ENCODE measurements around the gene CDK6.

The CDK6 gene

DNA sequence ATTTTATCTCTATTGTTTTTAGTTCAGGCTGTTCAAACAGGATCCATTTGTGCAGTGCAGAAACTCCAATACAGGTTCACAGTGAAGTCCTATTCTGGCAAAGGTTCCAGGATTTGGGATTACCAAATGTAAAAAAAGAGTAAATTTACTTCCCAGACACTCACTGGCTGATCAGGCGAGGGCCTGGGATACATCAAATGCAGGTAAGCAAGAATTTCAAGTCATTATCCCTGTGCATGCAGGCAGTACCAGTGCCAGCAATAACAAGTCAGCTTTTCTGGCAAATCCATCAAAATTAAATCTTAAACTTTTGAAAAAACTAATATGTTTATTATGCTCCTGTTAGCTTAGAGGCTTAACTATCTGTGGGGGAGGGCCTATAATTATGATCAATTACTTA is 6.3 kb downstream of the CDK6 start:
- no peaks in the 10 kb centered on the region for H3K9me3 Mint-ChIP-seq
- peak overlapping the region; percentile 94 for H3K27ac Mint-ChIP-seq
- H3K36me3 Mint-ChIP-seq (ENCODE audit: low read depth), result peaks cover 57% of the 10 kb centered on the region
- H3K4me1 Mint-ChIP-seq (ENCODE audit: low read depth), result peaks cover 66% of the 10 kb centered on the region
- H3K27me3 Mint-ChIP-seq (ENCODE audit: low read depth), result no peaks in the 10 kb centered on the region
- peak overlapping the region; percentile 98 for H3K4me3 Mint-ChIP-seq
- DNase-seq (ENCODE audit: low spot score), result no peak

DNA sequence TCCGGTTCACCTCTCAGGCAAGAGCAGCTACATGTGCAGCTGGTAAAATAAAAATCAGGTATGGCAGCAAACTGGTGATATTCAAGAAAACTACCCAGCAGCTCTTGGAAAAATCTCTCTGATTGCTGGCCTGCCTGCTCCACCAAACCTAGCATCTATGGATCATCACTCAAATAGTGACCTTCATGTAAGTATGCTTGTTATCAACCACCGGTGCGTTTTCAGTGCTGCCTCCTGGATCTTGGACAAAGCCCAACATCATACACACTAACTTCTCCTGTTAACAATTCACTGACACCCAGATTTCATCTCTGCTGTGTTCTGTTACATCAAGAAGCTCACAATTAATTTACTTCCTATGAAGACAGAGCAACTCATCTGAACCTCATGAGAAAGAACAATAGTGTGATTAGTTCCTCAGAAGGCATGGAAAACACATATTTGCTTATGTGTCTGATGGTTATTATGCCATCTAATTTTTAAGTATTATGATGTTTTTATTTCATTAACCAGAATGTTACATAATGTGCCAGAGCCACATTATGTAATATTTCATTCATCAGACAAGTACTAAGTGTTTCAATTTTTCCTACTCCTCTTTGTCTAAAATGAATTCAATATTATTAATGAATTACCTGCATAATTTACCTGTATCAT is 8.8 kb downstream of the CDK6 start:
- Mint-ChIP-seq H3K27me3 (ENCODE audit: low read depth) (no peaks in the 10 kb centered on the region), H3K27ac (peak overlapping the region; percentile 36), H3K4me3 (peak overlapping the region; percentile 58), H3K4me1 (ENCODE audit: low read depth) (peaks cover 87% of the 10 kb centered on the region), H3K9me3 (no peaks in the 10 kb centered on the region), H3K36me3 (ENCODE audit: low read depth) (peaks cover 57% of the 10 kb centered on the region)
- DNase-seq (ENCODE audit: low spot score), result no peak

DNA sequence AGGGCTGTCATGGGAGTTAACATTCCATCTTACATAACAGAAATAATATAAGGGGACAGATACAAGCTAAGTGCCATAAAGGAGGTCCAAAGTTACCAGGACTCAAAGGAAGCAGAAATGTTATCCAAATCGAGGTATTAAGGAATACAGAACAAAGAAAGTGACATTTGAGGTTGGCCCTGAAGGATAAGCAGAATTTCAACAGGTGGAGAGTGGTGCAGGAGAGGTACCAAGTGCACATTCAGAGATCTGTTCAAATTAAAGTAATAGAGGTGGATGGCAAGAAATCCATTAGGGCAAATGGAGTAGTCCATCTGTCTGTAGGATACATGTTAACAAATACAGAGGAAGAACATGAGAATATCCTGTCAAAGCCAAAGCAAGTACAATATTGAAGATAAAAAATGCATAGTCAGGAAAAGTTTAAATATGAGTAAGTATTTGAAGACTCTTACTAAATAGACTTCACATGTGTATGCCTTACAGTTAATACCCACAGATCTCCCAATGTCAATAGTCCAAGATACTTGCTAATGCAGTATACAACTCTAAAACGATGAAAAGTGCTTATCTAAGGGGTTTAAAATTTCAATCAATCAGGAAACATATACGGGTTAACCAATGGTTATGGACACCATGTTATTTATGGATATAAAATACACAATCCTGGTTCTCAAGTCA is 10.0 kb downstream of the CDK6 start:
- Mint-ChIP-seq H3K27ac (peak overlapping the region; percentile 54), H3K4me3 (peak overlapping the region; percentile 58), H3K4me1 (ENCODE audit: low read depth) (peaks cover 79% of the 10 kb centered on the region), H3K27me3 (ENCODE audit: low read depth) (no peaks in the 10 kb centered on the region), H3K9me3 (no peaks in the 10 kb centered on the region), H3K36me3 (ENCODE audit: low read depth) (peaks cover 50% of the 10 kb centered on the region)
- no peak for DNase-seq (ENCODE audit: low spot score)

DNA sequence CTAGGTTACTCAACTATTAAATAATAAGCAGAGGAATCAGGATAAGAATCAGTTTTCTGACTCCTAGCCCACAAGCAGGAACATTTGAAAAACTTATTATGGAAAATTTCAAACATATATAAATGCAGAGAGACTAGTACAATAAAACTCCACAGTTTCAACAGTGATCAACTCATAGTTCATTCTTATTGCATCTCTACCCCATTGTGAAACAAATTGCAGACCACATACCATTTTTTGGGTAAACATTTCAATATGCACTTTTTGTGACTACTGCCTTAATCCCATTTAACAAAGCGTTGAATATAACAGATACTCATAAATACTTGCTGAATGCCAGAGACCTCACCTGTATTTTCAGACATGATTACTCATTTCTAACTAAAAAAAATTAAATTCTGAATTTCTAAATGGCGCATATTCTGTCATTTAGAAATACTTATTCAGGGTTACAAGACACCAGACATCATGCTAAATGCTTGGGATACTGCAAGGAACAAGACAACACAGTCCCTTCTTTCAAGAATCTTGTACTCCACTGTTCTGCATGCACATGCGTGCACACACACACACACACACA is 11.4 kb downstream of the CDK6 start:
- Mint-ChIP-seq H3K4me3 (peak overlapping the region; percentile 50), H3K27me3 (ENCODE audit: low read depth) (no peaks in the 10 kb centered on the region), H3K4me1 (ENCODE audit: low read depth) (peaks cover 73% of the 10 kb centered on the region), H3K9me3 (peaks cover 4% of the 10 kb centered on the region), H3K36me3 (ENCODE audit: low read depth) (peaks cover 50% of the 10 kb centered on the region), H3K27ac (peak overlapping the region; percentile 57)
- no peak for DNase-seq (ENCODE audit: low spot score)

DNA sequence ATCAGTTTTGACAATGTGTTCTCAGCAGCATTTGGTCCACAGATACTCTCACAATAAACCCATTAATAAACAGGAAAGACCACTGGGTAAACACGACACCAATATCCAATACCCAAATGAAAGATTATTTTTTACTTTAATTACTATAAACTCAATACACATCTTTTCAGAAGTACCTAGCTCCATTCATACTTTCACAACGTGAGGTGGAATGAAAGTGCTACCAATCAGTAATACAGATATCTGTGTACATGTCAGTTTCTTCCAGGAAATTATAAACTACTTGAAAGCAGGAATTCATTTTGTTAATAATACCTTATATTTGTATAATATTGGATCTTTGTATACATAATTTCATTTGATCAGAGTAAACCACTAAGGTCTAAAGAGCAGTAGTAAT is 11.9 kb downstream of the CDK6 start:
- peak overlapping the region; percentile 78 for H3K27ac Mint-ChIP-seq
- peak overlapping the region; percentile 50 for H3K4me3 Mint-ChIP-seq

DNA sequence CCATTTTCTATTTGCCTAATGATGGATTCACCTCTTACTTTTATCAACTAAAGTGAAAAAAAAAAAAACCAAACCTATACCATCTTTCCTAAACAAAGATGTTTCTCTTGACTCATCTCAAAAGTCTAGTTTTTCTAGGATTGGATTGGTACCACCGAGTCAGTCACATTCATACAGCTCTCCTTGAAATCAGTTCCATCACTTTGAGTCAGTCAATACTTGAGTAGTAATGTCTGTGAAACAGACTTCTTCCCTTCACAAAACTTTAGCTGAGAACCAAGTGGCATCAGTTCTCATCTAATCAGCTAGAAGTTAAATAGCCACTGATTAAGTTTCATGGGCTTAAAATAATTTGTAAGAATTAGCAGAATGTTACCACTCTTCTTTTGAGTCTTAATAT is 13.3 kb downstream of the CDK6 start:
- Mint-ChIP-seq H3K27ac (peak overlapping the region; percentile 2), H3K4me1 (ENCODE audit: low read depth) (peaks cover 72% of the 10 kb centered on the region), H3K27me3 (ENCODE audit: low read depth) (no peaks in the 10 kb centered on the region), H3K9me3 (peaks cover 16% of the 10 kb centered on the region), H3K36me3 (ENCODE audit: low read depth) (peaks cover 62% of the 10 kb centered on the region), H3K4me3 (peak overlapping the region; percentile 23)
- no peak for DNase-seq (ENCODE audit: low spot score)

More for the DNA sequence above, 11.9 kb downstream of the CDK6 start:
- Mint-ChIP-seq H3K27me3 (ENCODE audit: low read depth) (no peaks in the 10 kb centered on the region), H3K36me3 (ENCODE audit: low read depth) (peaks cover 52% of the 10 kb centered on the region), H3K4me1 (ENCODE audit: low read depth) (peaks cover 73% of the 10 kb centered on the region), H3K9me3 (peaks cover 10% of the 10 kb centered on the region)
- no peak for DNase-seq (ENCODE audit: low spot score)

DNA sequence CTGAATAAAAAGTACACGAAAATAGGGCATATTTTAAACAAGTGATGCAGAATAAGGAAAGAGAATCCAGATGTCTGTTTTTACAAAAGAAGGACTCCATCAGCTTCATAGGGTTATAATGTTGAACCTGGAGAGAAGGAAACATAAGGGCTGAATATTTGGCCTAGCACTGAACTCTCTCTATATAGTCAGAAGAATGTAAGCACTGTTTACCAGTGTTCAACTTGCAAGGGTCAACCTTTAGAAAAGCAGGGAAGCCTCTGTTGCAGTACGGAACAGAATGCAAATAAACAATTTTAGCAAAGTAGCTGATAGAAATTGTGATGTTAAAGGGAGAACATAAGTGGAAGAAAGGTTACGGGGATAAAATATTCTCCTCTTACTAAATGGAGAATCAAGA is 16.2 kb downstream of the CDK6 start:
- no peak overlapping the region for H3K27ac Mint-ChIP-seq
- H3K9me3 Mint-ChIP-seq, result peaks cover 33% of the 10 kb centered on the region
- peak overlapping the region; percentile 13 for H3K4me3 Mint-ChIP-seq
- peaks cover 65% of the 10 kb centered on the region for H3K4me1 Mint-ChIP-seq (ENCODE audit: low read depth)
- no peak for DNase-seq (ENCODE audit: low spot score)
- no peaks in the 10 kb centered on the region for H3K27me3 Mint-ChIP-seq (ENCODE audit: low read depth)
- H3K36me3 Mint-ChIP-seq (ENCODE audit: low read depth), result peaks cover 72% of the 10 kb centered on the region

DNA sequence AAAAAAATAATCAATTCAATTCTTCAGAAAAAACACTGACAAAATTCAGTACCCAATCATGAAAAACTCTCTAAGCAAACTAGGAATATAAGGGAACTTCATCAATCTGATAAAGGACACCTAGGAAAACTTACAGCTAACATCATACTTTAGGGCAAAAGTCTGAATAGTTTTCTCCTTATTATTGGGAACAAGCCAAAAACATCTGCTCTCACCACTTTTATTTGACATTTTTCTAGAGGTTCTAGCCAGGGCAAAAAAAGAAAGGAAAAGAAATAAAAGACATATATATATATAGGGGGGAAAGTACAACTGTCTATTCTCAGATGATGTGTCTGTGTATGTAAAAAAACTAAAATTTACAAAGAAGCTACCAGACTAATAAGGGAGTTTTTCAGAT is 19.0 kb downstream of the CDK6 start:
- H3K27ac Mint-ChIP-seq, result no peak overlapping the region
- peaks cover 63% of the 10 kb centered on the region for H3K36me3 Mint-ChIP-seq (ENCODE audit: low read depth)

DNA sequence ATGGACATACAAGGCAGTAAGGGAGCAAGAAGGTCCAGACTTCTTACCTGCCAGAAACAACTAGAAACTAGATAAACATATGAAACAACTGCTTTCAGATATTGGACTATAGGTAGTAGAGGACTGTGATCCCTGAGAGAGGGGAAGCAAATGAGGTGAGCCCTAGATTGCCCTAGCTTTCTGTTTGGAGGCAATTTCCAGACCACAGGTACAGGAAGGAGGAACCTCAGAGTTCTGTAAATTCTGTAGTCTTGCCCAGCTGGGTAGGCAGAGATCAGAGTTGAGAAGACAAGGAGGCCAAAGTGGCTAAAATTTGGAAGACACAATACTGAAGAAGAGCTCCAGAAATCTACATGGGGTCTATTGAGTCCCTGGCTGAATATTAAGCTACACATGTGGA is 21.0 kb downstream of the CDK6 start:
- Mint-ChIP-seq H3K36me3 (ENCODE audit: low read depth) (peaks cover 59% of the 10 kb centered on the region), H3K27ac (peak overlapping the region; percentile 64), H3K4me1 (ENCODE audit: low read depth) (peaks cover 65% of the 10 kb centered on the region), H3K4me3 (peak overlapping the region; percentile 5), H3K27me3 (ENCODE audit: low read depth) (no peaks in the 10 kb centered on the region), H3K9me3 (peaks cover 33% of the 10 kb centered on the region)
- no peak for DNase-seq (ENCODE audit: low spot score)

More for the DNA sequence above, 19.0 kb downstream of the CDK6 start:
- peaks cover 62% of the 10 kb centered on the region for H3K4me1 Mint-ChIP-seq (ENCODE audit: low read depth)
- H3K9me3 Mint-ChIP-seq, result peaks cover 33% of the 10 kb centered on the region
- H3K27me3 Mint-ChIP-seq (ENCODE audit: low read depth), result no peaks in the 10 kb centered on the region
- DNase-seq (ENCODE audit: low spot score), result no peak
- H3K4me3 Mint-ChIP-seq, result no peak overlapping the region

DNA sequence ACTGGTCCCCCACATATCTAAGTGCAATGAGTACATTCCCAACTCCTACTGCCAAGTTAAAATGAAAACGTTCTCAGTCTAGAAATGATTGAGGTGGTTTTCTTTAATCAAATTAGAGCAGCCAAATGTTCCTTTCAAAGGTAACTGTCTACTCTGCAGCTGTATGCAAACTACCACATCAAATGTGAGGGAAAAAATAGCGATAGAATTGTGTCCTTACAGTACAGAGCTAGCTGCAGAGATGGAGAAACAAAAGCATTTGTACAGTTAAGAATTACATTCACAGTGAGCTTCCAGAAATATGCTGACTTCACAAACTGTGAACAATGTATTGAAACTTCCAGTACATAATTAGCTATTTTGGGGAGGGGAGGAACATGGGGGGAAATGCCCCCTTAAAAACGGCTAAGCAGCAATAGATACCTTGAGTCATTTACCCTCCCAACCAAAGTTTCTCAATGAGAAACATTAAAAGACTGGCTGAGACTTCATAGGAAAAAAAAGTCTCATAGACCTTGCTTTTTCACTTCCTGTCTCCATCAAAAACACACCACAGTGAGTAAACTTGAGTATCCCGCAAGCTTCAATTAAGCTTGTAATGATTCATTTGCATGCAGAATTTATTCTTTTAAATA is 22.9 kb downstream of the CDK6 start:
- DNase-seq (ENCODE audit: low spot score), result no peak
- Mint-ChIP-seq H3K4me3 (peak overlapping the region; percentile 77), H3K27ac (peak overlapping the region; percentile 90), H3K9me3 (peaks cover 17% of the 10 kb centered on the region), H3K36me3 (ENCODE audit: low read depth) (peaks cover 47% of the 10 kb centered on the region), H3K4me1 (ENCODE audit: low read depth) (peaks cover 63% of the 10 kb centered on the region), H3K27me3 (ENCODE audit: low read depth) (no peaks in the 10 kb centered on the region)

DNA sequence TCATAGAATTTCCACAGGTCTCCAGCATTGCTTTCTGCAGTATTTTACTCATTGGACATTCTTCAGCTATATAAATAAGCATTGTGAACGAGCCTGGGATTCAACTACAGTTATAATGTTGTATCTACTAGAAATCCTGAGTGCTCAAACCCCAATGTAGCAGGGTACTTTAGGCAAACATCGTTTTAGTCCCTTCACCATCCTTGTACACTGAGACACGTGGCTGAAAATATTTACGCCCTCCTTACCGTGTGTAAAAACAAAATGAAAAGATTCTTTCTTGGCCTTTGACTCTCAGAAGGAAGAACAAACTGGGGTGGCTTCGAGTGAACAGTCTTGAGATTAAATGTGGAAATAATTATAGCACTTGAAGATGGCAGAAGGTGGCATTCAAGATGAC is 25.2 kb downstream of the CDK6 start:
- Mint-ChIP-seq H3K4me1 (ENCODE audit: low read depth) (peaks cover 69% of the 10 kb centered on the region), H3K27me3 (ENCODE audit: low read depth) (no peaks in the 10 kb centered on the region), H3K4me3 (peak overlapping the region; percentile 32), H3K27ac (peak overlapping the region; percentile 74), H3K9me3 (peaks cover 9% of the 10 kb centered on the region), H3K36me3 (ENCODE audit: low read depth) (peaks cover 44% of the 10 kb centered on the region)
- DNase-seq (ENCODE audit: low spot score), result no peak

DNA sequence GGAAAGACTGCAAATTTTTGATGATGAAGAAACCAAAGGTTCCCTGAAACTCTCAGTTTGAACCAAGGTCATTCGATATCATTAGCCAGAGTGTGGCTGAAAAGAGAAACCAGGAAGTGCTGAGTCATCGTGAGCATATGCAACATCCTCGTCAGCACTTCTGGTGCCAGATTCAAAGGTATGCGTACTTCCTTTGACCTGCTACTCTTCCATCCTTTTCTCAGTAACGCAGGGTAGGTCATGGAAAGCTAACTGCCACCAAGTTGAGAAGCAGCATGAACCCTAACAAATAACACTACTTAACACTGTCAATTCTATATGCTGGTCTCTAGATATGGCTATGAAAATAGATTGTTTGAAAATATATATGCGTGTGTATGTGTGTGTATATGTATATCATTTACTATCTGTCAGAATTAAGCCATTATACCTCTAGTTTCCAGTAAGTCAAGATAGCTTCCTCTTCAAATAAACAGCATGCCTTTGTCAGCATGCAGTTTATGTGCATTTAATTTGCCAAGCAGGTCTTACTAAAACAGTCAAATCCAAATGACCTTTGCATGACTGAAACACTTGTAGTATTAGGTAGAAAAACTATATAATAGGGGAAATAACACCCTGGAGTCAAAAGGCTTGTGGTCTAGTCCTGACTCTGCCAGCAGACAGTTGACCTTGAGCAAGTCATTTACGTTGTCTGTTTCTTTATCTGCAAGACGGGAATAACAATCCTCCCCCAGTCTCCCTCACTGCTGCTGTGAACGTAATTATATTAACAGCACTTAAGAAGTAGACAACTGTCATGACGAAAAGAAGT is 26.4 kb downstream of the CDK6 start:
- Mint-ChIP-seq H3K36me3 (ENCODE audit: low read depth) (peaks cover 42% of the 10 kb centered on the region), H3K27ac (peak overlapping the region; percentile 90), H3K4me1 (ENCODE audit: low read depth) (peaks cover 59% of the 10 kb centered on the region)

DNA sequence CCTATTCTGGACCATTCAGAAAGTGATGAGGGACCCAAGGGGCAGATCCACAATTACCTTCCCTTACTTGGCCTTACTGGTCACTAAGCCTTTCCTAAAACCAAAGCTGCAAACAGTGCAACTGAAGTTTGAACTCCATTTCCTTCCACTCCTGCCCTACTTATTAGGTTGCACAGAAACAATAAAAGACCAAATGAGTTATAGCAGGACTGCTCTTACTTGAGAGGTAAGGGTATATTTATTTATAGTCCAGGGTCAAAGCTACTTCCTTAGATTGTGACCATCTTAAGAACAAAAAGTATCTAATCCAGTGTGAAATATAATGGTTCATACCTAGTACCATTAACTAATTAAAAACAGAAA is 27.0 kb downstream of the CDK6 start:
- Mint-ChIP-seq H3K27me3 (ENCODE audit: low read depth) (no peaks in the 10 kb centered on the region), H3K9me3 (no peaks in the 10 kb centered on the region), H3K36me3 (ENCODE audit: low read depth) (peaks cover 46% of the 10 kb centered on the region), H3K27ac (peak overlapping the region; percentile 90), H3K4me3 (peak overlapping the region; percentile 64), H3K4me1 (ENCODE audit: low read depth) (peaks cover 59% of the 10 kb centered on the region)
- DNase-seq (ENCODE audit: low spot score), result no peak

More for the DNA sequence above, 26.4 kb downstream of the CDK6 start:
- no peaks in the 10 kb centered on the region for H3K27me3 Mint-ChIP-seq (ENCODE audit: low read depth)
- H3K4me3 Mint-ChIP-seq, result peak overlapping the region; percentile 64
- H3K9me3 Mint-ChIP-seq, result no peaks in the 10 kb centered on the region
- peak; percentile 78 for DNase-seq (ENCODE audit: low spot score)
